Progenitor cell of endocrine pancreas (in vitro differentiated cells): ENCODE measurements around the gene ANKRD63. TPM values are rescaled to one million over a fixed set of nuclear protein-coding genes. Genes with fewer than 3 reads are reported as not detected.
A peak's percentile ranks its signal among the peaks of the same experiment; 100 is the strongest.

Experiments
- DNase-seq: peaks from one replicate; pipeline ENCODE4 v3.0.0; 2021; ENCODE audit warnings: low spot score; ENCODE audit not compliant: unreplicated experiment
- H3K27ac Mint-ChIP-seq: 2 replicates; pipeline ENCODE4 v1.8.0; 2021; ENCODE audit warnings: mild to moderate bottlenecking, moderate library complexity, mixed read lengths
- H3K27me3 Mint-ChIP-seq: 2 replicates; pipeline ENCODE4 v1.8.0; 2021; ENCODE audit warnings: mixed read lengths
- H3K36me3 Mint-ChIP-seq: 2 replicates; pipeline ENCODE4 v1.8.0; 2022; ENCODE audit warnings: mixed read lengths; ENCODE audit not compliant: insufficient read depth
- H3K4me1 Mint-ChIP-seq: 2 replicates; pipeline ENCODE4 v1.8.0; 2021; ENCODE audit warnings: low read depth, mixed read lengths
- H3K4me3 Mint-ChIP-seq: 2 replicates; pipeline ENCODE4 v1.8.0; 2021; ENCODE audit warnings: low read depth, mild to moderate bottlenecking, moderate library complexity, mixed read lengths
- H3K9me3 Mint-ChIP-seq: 2 replicates; pipeline ENCODE4 v1.8.0; 2021; ENCODE audit warnings: low read depth, mixed read lengths
- CTCF ChIP-seq: fragments of 200-600 bp; sonication (generic); IDR thresholded peaks from one replicate; pipeline ENCODE4 v1.5.0; 2021; ENCODE audit warnings: antibody characterized with exemption, mild to moderate bottlenecking; ENCODE audit not compliant: unreplicated experiment
- total RNA-seq: library from RNA; stranded (reverse); gene quantifications from 2 replicates; pipeline ENCODE4 v1.2.1, GENCODE V29; 2021

The ANKRD63 gene
- total RNA-seq, 1 donor from 2014 or later = not detected

DNA sequence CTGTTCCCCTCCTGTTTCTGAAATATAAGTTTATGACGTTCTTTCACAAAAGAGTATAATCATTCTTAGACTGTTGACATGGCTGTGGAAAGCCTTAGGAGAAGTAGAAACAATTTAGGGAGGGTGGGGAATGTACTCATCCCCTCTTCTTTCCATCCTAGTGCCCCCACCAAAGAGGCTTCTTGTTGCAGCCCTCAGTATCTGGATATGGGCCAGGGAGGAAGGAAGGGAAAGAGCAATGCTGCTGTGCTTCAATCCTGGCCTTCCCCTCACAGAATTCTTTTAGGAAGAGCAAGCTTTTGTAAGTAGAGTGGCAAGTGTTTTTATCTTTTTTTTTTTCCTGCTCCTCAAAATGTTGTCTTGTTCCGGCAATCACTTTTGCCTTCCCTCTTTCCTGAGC, 42.3 kb upstream of the ANKRD63 start:
- DNase-seq = no peak
- peaks cover 4% of the 10 kb centered on the region for H3K9me3 Mint-ChIP-seq
- H3K27ac Mint-ChIP-seq = no peak overlapping the region
- TF ChIP-seq CTCF = no peak
- no peaks in the 10 kb centered on the region for H3K4me1 Mint-ChIP-seq
- peaks cover 4% of the 10 kb centered on the region for H3K36me3 Mint-ChIP-seq
- peak overlapping the region; percentile 68 for H3K4me3 Mint-ChIP-seq
- peaks cover 67% of the 10 kb centered on the region for H3K27me3 Mint-ChIP-seq

GRCh38 chr15:40323953-40324937, 41.4 kb upstream of the ANKRD63 start:
- no peaks in the 10 kb centered on the region for H3K4me1 Mint-ChIP-seq
- H3K36me3 Mint-ChIP-seq = peaks cover 4% of the 10 kb centered on the region
- peaks cover 67% of the 10 kb centered on the region for H3K27me3 Mint-ChIP-seq
- no peak for DNase-seq
- H3K27ac Mint-ChIP-seq = no peak overlapping the region
- peaks cover 4% of the 10 kb centered on the region for H3K9me3 Mint-ChIP-seq
- TF ChIP-seq CTCF = no peak
- H3K4me3 Mint-ChIP-seq = peak overlapping the region; percentile 68

GRCh38 chr15:40323239-40323952, 40.5 kb upstream of the ANKRD63 start, which contains the start of gene INAFM2:
Gene INAFM2 (plus strand): TSS chr15:40323692. CDS start chr15:40324056, 364 bp downstream.
- H3K27ac Mint-ChIP-seq = peak within 1 kb of the TSS; percentile 4
- peak within 1 kb of the TSS; percentile 68 for H3K4me3 Mint-ChIP-seq

GRCh38 chr15:40322531-40323238, 39.8 kb upstream of the ANKRD63 start:
- Mint-ChIP-seq H3K9me3 (peaks cover 4% of the 10 kb centered on the region), H3K27ac (no peak overlapping the region), H3K4me1 (no peaks in the 10 kb centered on the region), H3K27me3 (peaks cover 62% of the 10 kb centered on the region), H3K4me3 (peak overlapping the region; percentile 50), H3K36me3 (peaks cover 2% of the 10 kb centered on the region)
- no peak for DNase-seq
- no peak for TF ChIP-seq CTCF

More at GRCh38 chr15:40323239-40323952, 40.5 kb upstream of the ANKRD63 start, which contains the start of gene INAFM2:
- peaks cover 2% of the 10 kb centered on the region for H3K36me3 Mint-ChIP-seq
- peak; percentile 85 for DNase-seq
- peaks cover 4% of the 10 kb centered on the region for H3K9me3 Mint-ChIP-seq
- TF ChIP-seq CTCF = peak; percentile 81
- peaks cover 63% of the 10 kb centered on the region for H3K27me3 Mint-ChIP-seq
- no peaks in the 10 kb centered on the region for H3K4me1 Mint-ChIP-seq
